CD14-positive monocyte (primary cell): ENCODE measurements around the gene SPSB3. TPM values are rescaled to one million over a fixed set of nuclear protein-coding genes. Genes with fewer than 3 reads are reported as not detected.

Experiments
- DNase-seq, 3 donors: peaks; one replicate each; pipeline ENCODE4 v3.0.0-alpha.2; 2011 to 2022
- H2AFZ ChIP-seq: 2 replicates; pipeline ENCODE4 v1.6.0; 2012; ENCODE audit warnings: mild to moderate bottlenecking, low read depth, low read length, inconsistent platforms; ENCODE audit not compliant: insufficient read depth, poor library complexity, severe bottlenecking
- H3K27ac ChIP-seq, 2 donors: 1 replicate in 1 of 2; 2 replicates in 1 of 2; pipeline ENCODE4 v1.5.1; 2012 to 2013; ENCODE audit warnings: low read length in 2 of 2, control low read depth in 1 of 2, inconsistent platforms in 1 of 2, low read depth in 1 of 2, mild to moderate bottlenecking in 1 of 2
- H3K27me3 ChIP-seq, 2 donors: one replicate each; pipeline versions ENCODE4 v1.6.0 to v1.6.1; 2011 to 2013; ENCODE audit warnings: low read length in 2 of 2; ENCODE audit not compliant: control insufficient read depth in 2 of 2, insufficient read depth in 2 of 2
- H3K36me3 ChIP-seq, 2 donors: replicated peaks in 1 of 2; 1 replicate in 1 of 2; 2 replicates in 1 of 2; pipeline versions ENCODE4 v1.5.1 to v1.6.1; 2012 to 2013; ENCODE audit warnings: low read length in 2 of 2, control low read depth in 1 of 2, inconsistent platforms in 1 of 2, mild to moderate bottlenecking in 1 of 2; ENCODE audit not compliant: insufficient read depth in 2 of 2, control insufficient read depth in 1 of 2
- H3K4me1 ChIP-seq, 2 donors: 1 replicate in 1 of 2; 2 replicates in 1 of 2; pipeline versions ENCODE4 v1.5.1 to v1.6.1; 2012 to 2013; ENCODE audit warnings: low read length in 2 of 2, control low read depth in 1 of 2, inconsistent platforms in 1 of 2, mild to moderate bottlenecking in 1 of 2, moderate library complexity in 1 of 2; ENCODE audit not compliant: insufficient read depth in 2 of 2, control insufficient read depth in 1 of 2
- H3K4me2 ChIP-seq: replicated peaks from 2 replicates; pipeline ENCODE3; 2012; ENCODE audit warnings: low read length, moderate library complexity, mild to moderate bottlenecking; ENCODE audit not compliant: poor library complexity, severe bottlenecking; ENCODE audit errors: extremely low read depth
- H3K4me3 ChIP-seq, 3 experiments: fragments of 200-600 bp in 1 of 3; sonication (generic) in 1 of 3; replicated peaks in 1 of 3; 1 replicate in 2 of 3; 2 replicates in 1 of 3; pipeline ENCODE4 v1.5.1; 2011 to 2013; ENCODE audit warnings: low read length in 3 of 3, mild to moderate bottlenecking in 3 of 3, control low read depth in 2 of 3, low read depth in 2 of 3, inconsistent platforms in 1 of 3, moderate library complexity in 1 of 3
- H3K79me2 ChIP-seq: 2 replicates; pipeline ENCODE4 v1.6.0; 2012; ENCODE audit warnings: mild to moderate bottlenecking, control low read depth, inconsistent platforms, low read length, moderate library complexity; ENCODE audit not compliant: insufficient read depth
- H3K9ac ChIP-seq: 2 replicates; pipeline ENCODE4 v1.6.0; 2017; ENCODE audit warnings: low read length, mild to moderate bottlenecking; ENCODE audit not compliant: insufficient read depth, poor library complexity, severe bottlenecking
- H3K9me3 ChIP-seq, 2 donors: replicated peaks in 1 of 2; 1 replicate in 1 of 2; 2 replicates in 1 of 2; pipeline versions ENCODE4 v1.5.1 to v1.6.1; 2012 to 2013; ENCODE audit warnings: low read length in 2 of 2, control low read depth in 1 of 2; ENCODE audit not compliant: control insufficient read depth in 1 of 2, insufficient read depth in 1 of 2
- H4K20me1 ChIP-seq: 2 replicates; pipeline ENCODE4 v1.6.0; 2012; ENCODE audit warnings: mild to moderate bottlenecking, low read length, control low read depth, moderate library complexity; ENCODE audit not compliant: insufficient read depth
- H3K27ac Mint-ChIP-seq, 7 donors: one replicate each; pipeline ENCODE4 v1.8.0; 2020; ENCODE audit warnings: mild to moderate bottlenecking in 7 of 7, mixed read lengths in 7 of 7, moderate library complexity in 6 of 7, inconsistent platforms in 2 of 7
- H3K27me3 Mint-ChIP-seq, 3 donors: one replicate each; pipeline ENCODE4 v1.8.0; 2021 to 2022; ENCODE audit warnings: low read depth in 3 of 3, mild to moderate bottlenecking in 3 of 3, mixed read lengths in 3 of 3, moderate library complexity in 3 of 3, inconsistent platforms in 1 of 3
- H3K36me3 Mint-ChIP-seq, 2 donors: one replicate each; pipeline ENCODE4 v1.8.0; 2020; ENCODE audit warnings: mixed read lengths in 2 of 2, inconsistent platforms in 1 of 2, mild to moderate bottlenecking in 1 of 2
- H3K4me1 Mint-ChIP-seq: one replicate; pipeline ENCODE4 v1.8.0; 2020; ENCODE audit warnings: mild to moderate bottlenecking, mixed read lengths
- H3K4me3 Mint-ChIP-seq, 2 donors: one replicate each; pipeline ENCODE4 v1.8.0; 2020; ENCODE audit warnings: mild to moderate bottlenecking in 2 of 2, mixed read lengths in 2 of 2, moderate library complexity in 1 of 2
- H3K9me3 Mint-ChIP-seq, 7 donors: one replicate each; pipeline ENCODE4 v1.8.0; 2020 to 2022; ENCODE audit warnings: mixed read lengths in 7 of 7, mild to moderate bottlenecking in 6 of 7, moderate library complexity in 6 of 7, inconsistent platforms in 2 of 7
- CTCF ChIP-seq: fragments of 200-600 bp; IDR thresholded peaks from one replicate; pipeline ENCODE4 v1.8.0; 2022; ENCODE audit warnings: antibody characterized with exemption, mild to moderate bottlenecking
- WGBS: methylation state at CpG from one replicate; pipeline ENCODE4 v1.1.5; 2013; ENCODE audit warnings: missing lambda C conversion rate; ENCODE audit not compliant: insufficient coverage; 5-methylcytosine and 5-hydroxymethylcytosine counted together
- intact Hi-C, 2 donors: fragments of 100-400 bp; cut with micrococcal nuclease; formaldehyde crosslinking; loops; one replicate each; pipeline versions ENCODE4 v1.15.0 to v1.15.1; 2023
- polyA plus RNA-seq, 3 donors: library from polyadenylated mRNA; depleted of rRNA in 1 of 3; unstranded in 2 of 3; stranded (reverse) in 1 of 3; fragments of 300-500 nt in 2 of 3; fragments of >200 nt in 1 of 3; fragmentation: Illumina TruSeq in 2 of 3; gene quantifications; 1 replicate in 2 of 3; 2 replicates in 1 of 3; pipeline ENCODE4 v1.2.3, GENCODE V29; 2012 to 2021

The SPSB3 gene
- polyA plus RNA-seq, 3 donors, result 36.8 to 151 (median 40.2) TPM

DNA sequence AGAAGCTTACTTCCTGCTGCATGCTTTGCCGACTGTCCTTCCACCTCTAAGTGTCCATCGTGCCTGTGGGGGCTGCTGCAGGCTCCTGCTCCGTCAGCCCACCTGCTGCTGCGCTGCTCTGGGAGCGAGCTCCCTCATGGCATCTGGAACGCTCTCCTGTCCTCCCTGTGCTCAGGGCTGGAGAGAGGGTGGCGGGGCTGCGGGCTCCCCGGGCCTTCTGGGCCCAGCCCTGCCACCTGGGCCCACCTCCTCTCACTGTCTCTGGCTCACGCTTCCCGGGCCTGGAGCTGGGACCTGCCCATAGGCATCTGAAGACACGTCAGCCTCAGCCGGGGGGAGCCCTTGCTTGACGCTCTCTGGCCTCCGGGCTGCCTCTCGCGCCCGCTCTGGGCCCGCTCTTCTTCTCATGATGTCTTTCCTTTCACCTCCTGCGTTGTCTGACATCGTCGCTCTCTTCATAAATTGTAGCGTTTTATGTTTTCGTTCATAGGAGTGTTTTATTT is 38.0 kb downstream of the SPSB3 start:
- intact Hi-C loops, result no loop called here
- no peak overlapping the region for H3K9ac ChIP-seq
- peaks cover 0 to 2% (median 0%) of the 10 kb centered on the region in 7 donors for H3K9me3 Mint-ChIP-seq
- no peaks in the 10 kb centered on the region for H3K4me1 ChIP-seq
- H3K4me3 Mint-ChIP-seq, result no peak overlapping the region
- no peaks in the 10 kb centered on the region for H3K27me3 Mint-ChIP-seq
- H3K79me2 ChIP-seq, result no peaks in the 10 kb centered on the region
- H3K36me3 ChIP-seq, result peaks cover 79 to 89% of the 10 kb centered on the region in 2 donors
- H3K36me3 Mint-ChIP-seq, result peaks cover 47 to 64% of the 10 kb centered on the region in 2 donors
- no peak for DNase-seq
- no peak overlapping the region for H3K4me2 ChIP-seq
- no peaks in the 10 kb centered on the region for H3K4me1 Mint-ChIP-seq
- TF ChIP-seq CTCF, result no peak
- H3K27ac ChIP-seq, result no peak overlapping the region
- H3K4me3 ChIP-seq, result no peak overlapping the region
- peaks cover 0 to 4% of the 10 kb centered on the region in 2 donors for H3K9me3 ChIP-seq
- H3K27me3 ChIP-seq, result no peaks in the 10 kb centered on the region
- peak overlapping the region in 1 of 7 donors; percentile 77 for H3K27ac Mint-ChIP-seq
- WGBS, result 96% methylated on average over 17 of the region's 24 CpGs
- peaks cover 36% of the 10 kb centered on the region for H4K20me1 ChIP-seq
- no peak overlapping the region for H2AFZ ChIP-seq

GRCh38 chr16:1743376-1744337 is 38.7 kb downstream of the SPSB3 start:
- Histone ChIP-seq H3K27ac (no peak overlapping the region), H2AFZ (no peak overlapping the region), H3K4me3 (no peak overlapping the region), H3K79me2 (no peaks in the 10 kb centered on the region), H3K4me2 (no peak overlapping the region), H3K27me3 (no peaks in the 10 kb centered on the region), H3K4me1 (no peaks in the 10 kb centered on the region), H3K9me3 (peaks cover 0 to 12% of the 10 kb centered on the region in 2 donors), H3K36me3 (peaks cover 71 to 81% of the 10 kb centered on the region in 2 donors), H4K20me1 (peaks cover 36% of the 10 kb centered on the region), H3K9ac (no peak overlapping the region)
- intact Hi-C loops, result no loop called here
- Mint-ChIP-seq H3K27ac (peak overlapping the region in 2 of 7 donors; percentile 16 to 58), H3K4me3 (no peak overlapping the region), H3K36me3 (peaks cover 40 to 57% of the 10 kb centered on the region in 2 donors), H3K9me3 (peaks cover 0 to 2% (median 0%) of the 10 kb centered on the region in 7 donors), H3K4me1 (no peaks in the 10 kb centered on the region), H3K27me3 (no peaks in the 10 kb centered on the region)
- no peak for TF ChIP-seq CTCF
- no peak for DNase-seq
- 95% methylated on average over 29 of the region's 32 CpGs for WGBS
